ENCODE measurements around the gene CARD14. TPM values are rescaled to one million over a fixed set of nuclear protein-coding genes. Genes with fewer than 3 reads are reported as not detected.

The CARD14 gene
- polyA plus RNA-seq, 1 donor (not counting 4 experiments of a cell fraction or from before 2014, with no cell fraction given) = 0.49 TPM

DNA sequence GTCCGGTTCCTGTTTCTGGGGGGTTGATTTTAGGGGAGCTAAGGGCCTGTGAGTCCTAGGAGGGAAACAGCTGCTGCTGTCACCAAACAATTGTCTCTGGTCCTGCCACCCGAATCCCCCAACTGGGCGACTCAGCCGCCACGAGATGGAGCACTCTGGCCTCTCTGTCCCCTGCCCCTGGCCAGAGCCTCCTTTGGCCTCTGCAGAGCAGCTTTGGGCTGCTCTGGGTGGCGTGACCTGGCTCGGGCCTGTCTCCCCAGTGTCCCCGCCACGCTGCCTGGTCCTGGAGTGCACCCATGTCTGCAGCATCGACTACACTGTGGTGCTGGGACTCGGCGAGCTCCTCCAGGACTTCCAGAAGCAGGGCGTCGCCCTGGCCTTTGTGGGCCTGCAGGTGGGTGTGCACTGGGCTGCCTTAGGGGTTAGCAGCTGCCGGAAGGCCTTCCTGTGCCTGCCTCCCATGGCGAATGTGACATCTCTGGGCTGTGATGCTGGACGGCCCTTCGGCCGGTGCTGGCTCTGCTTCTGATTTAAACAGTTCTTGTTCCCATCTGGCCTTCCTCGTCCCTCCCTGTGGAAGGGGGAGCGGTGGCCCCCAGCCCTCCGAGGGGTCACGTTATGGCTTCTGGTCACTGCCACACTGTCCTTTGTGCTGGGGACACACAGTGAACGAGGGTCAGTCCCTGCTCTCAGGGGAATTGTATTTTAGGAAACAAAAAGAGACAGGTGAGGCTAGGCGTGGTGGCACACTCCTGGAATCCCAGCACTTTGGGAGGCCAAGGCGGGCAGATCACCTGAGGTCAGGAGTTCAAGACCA is 79.3 kb downstream of the CARD14 start:
- dilution Hi-C loops (cut with MboI; ENCODE audit: extremely low pct_ligation_motif_present, low sequenced_read_pairs) = no loop called here
- Histone ChIP-seq H3K27me3 (ENCODE audit: control insufficient read depth, extremely low read depth, insufficient read depth, low read length) (no peaks in the 10 kb centered on the region), H3K9ac (ENCODE audit: control insufficient read depth, extremely low read depth, insufficient read depth, low read length) (no peak overlapping the region), H3K79me2 (ENCODE audit: control insufficient read depth, insufficient read depth, low read length) (no peaks in the 10 kb centered on the region), H3K9me1 (ENCODE audit: control insufficient read depth, extremely low read depth, insufficient read depth, low read length) (no peaks in the 10 kb centered on the region), H3K4me3 (ENCODE audit: control insufficient read depth in 2 of 3, extremely low read depth in 1 of 3, insufficient read depth in 2 of 3, low read depth in 1 of 3, low read length in 3 of 3) (no peak overlapping the region), H3K4me2 (ENCODE audit: control insufficient read depth, extremely low read depth, insufficient read depth, low read depth, low read length) (no peak overlapping the region), H3K9me3 (ENCODE audit: control insufficient read depth, low read depth, low read length) (no peaks in the 10 kb centered on the region), H3K4me1 (ENCODE audit: control insufficient read depth, extremely low read depth, insufficient read depth, low read length) (peaks cover 5% of the 10 kb centered on the region), H4K20me1 (ENCODE audit: control insufficient read depth, extremely low read depth, insufficient read depth, low read length) (no peaks in the 10 kb centered on the region), H3K36me3 (ENCODE audit: control insufficient read depth in 2 of 2, extremely low read depth in 1 of 2, insufficient read depth in 2 of 2, low read length in 2 of 2) (no peaks in the 10 kb centered on the region), H3K27ac (ENCODE audit: control insufficient read depth, insufficient read depth, low read length) (no peak overlapping the region), H2AFZ (ENCODE audit: control insufficient read depth, low read length) (no peak overlapping the region)
- FAIRE-seq (no peak), DNase-seq (ENCODE audit: low read depth, low spot score) (no peak)
- TF ChIP-seq, protein P1, sequence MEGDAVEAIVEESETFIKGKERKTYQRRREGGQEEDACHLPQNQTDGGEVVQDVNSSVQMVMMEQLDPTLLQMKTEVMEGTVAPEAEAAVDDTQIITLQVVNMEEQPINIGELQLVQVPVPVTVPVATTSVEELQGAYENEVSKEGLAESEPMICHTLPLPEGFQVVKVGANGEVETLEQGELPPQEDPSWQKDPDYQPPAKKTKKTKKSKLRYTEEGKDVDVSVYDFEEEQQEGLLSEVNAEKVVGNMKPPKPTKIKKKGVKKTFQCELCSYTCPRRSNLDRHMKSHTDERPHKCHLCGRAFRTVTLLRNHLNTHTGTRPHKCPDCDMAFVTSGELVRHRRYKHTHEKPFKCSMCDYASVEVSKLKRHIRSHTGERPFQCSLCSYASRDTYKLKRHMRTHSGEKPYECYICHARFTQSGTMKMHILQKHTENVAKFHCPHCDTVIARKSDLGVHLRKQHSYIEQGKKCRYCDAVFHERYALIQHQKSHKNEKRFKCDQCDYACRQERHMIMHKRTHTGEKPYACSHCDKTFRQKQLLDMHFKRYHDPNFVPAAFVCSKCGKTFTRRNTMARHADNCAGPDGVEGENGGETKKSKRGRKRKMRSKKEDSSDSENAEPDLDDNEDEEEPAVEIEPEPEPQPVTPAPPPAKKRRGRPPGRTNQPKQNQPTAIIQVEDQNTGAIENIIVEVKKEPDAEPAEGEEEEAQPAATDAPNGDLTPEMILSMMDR (optimal IDR thresholded peaks at IDR 0.05 in 1 of 3, IDR thresholded peaks at IDR 0.05 in 1 of 3, conservative IDR thresholded peaks at IDR 0.05 in 1 of 3; ENCODE audit: extremely low read depth in 1 of 3, insufficient read depth in 2 of 3, low read length in 3 of 3) = no peak
- no peak for TF ChIP-seq EZH2 (IDR thresholded peaks at IDR 0.05; ENCODE audit: low read length)

DNA sequence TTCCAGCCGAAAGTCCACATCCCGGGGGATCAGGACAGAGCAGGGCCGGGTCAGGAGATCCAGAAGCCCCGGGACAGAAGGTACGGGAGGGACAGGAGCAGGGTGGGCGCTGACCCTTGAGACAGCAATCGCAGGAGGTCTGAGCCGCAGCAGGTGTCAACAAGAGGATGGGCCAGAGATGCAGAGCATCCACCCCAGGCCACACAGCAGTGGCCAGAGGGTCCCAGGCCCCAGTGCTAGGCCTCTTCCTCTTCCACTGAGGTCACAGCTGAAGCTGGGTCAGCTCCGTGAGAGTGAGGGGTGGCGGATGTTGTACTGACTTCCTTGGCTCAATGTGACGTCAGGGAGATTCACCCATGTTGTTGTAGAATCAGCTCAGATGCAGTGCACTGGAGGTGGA is 82.1 kb downstream of the CARD14 start:
- H3K27ac ChIP-seq (ENCODE audit: control insufficient read depth, insufficient read depth, low read length) = no peak overlapping the region
- no peaks in the 10 kb centered on the region for H3K9me3 ChIP-seq (ENCODE audit: control insufficient read depth, low read depth, low read length)
- dilution Hi-C loops (cut with MboI; ENCODE audit: extremely low pct_ligation_motif_present, low sequenced_read_pairs) = no loop called here
- no peaks in the 10 kb centered on the region for H4K20me1 ChIP-seq (ENCODE audit: control insufficient read depth, extremely low read depth, insufficient read depth, low read length)
- no peak overlapping the region for H3K4me2 ChIP-seq (ENCODE audit: control insufficient read depth, extremely low read depth, insufficient read depth, low read depth, low read length)
- TF ChIP-seq, protein P1 (optimal IDR thresholded peaks at IDR 0.05 in 1 of 3, IDR thresholded peaks at IDR 0.05 in 1 of 3, conservative IDR thresholded peaks at IDR 0.05 in 1 of 3; ENCODE audit: extremely low read depth in 1 of 3, insufficient read depth in 2 of 3, low read length in 3 of 3) = no peak
- no peak for TF ChIP-seq EZH2 (IDR thresholded peaks at IDR 0.05; ENCODE audit: low read length)
- no peak for DNase-seq (ENCODE audit: low read depth, low spot score)
- peaks cover 23% of the 10 kb centered on the region for H3K4me1 ChIP-seq (ENCODE audit: control insufficient read depth, extremely low read depth, insufficient read depth, low read length)
- H3K9me1 ChIP-seq (ENCODE audit: control insufficient read depth, extremely low read depth, insufficient read depth, low read length) = no peaks in the 10 kb centered on the region
- FAIRE-seq = no peak
- H3K36me3 ChIP-seq (ENCODE audit: control insufficient read depth in 2 of 2, extremely low read depth in 1 of 2, insufficient read depth in 2 of 2, low read length in 2 of 2) = no peaks in the 10 kb centered on the region
- no peak overlapping the region for H2AFZ ChIP-seq (ENCODE audit: control insufficient read depth, low read length)
- H3K27me3 ChIP-seq (ENCODE audit: control insufficient read depth, extremely low read depth, insufficient read depth, low read length) = no peaks in the 10 kb centered on the region
- no peaks in the 10 kb centered on the region for H3K79me2 ChIP-seq (ENCODE audit: control insufficient read depth, insufficient read depth, low read length)
- H3K9ac ChIP-seq (ENCODE audit: control insufficient read depth, extremely low read depth, insufficient read depth, low read length) = no peak overlapping the region
- no peak overlapping the region for H3K4me3 ChIP-seq (ENCODE audit: control insufficient read depth in 2 of 3, extremely low read depth in 1 of 3, insufficient read depth in 2 of 3, low read depth in 1 of 3, low read length in 3 of 3)

Measured in keratinocyte (primary cell).